Ishikawa (cell line): Measurements from ENCODE around the gene LRBA.

Experiments
- CEBPB ChIP-seq: IDR thresholded peaks from 2 replicates; pipeline ENCODE4 v1.6.1; 2012
- EGR1 ChIP-seq: IDR thresholded peaks from 2 replicates; pipeline ENCODE4 v1.6.1; 2012
- EP300 ChIP-seq: IDR thresholded peaks from 2 replicates; pipeline ENCODE4 v1.6.1; 2012; ENCODE audit warnings: borderline replicate concordance
- MAX ChIP-seq: IDR thresholded peaks from 2 replicates; pipeline ENCODE4 v1.6.1; 2012
- NFIC ChIP-seq: IDR thresholded peaks from 2 replicates; pipeline ENCODE4 v1.6.1; 2012
- RAD21 ChIP-seq: IDR thresholded peaks from 2 replicates; pipeline ENCODE4 v1.6.1; 2012; ENCODE audit warnings: low read depth
- REST ChIP-seq: IDR thresholded peaks from 2 replicates; pipeline ENCODE4 v1.6.1; 2012; ENCODE audit warnings: low read depth, mild to moderate bottlenecking
- TAF1 ChIP-seq: IDR thresholded peaks from 2 replicates; pipeline ENCODE4 v1.6.1; 2012; ENCODE audit warnings: low read depth, mild to moderate bottlenecking
- TCF12 ChIP-seq: IDR thresholded peaks from 2 replicates; pipeline ENCODE4 v1.6.1; 2012; ENCODE audit warnings: low read depth
- TEAD4 ChIP-seq: IDR thresholded peaks from 2 replicates; pipeline ENCODE4 v1.6.1; 2012
- USF1 ChIP-seq: IDR thresholded peaks from 2 replicates; pipeline ENCODE4 v1.6.1; 2012
- YY1 ChIP-seq: IDR thresholded peaks from 2 replicates; pipeline ENCODE4 v1.6.1; 2012; ENCODE audit warnings: low read depth
- ZBTB7A ChIP-seq: IDR thresholded peaks from 2 replicates; pipeline ENCODE4 v1.6.1; 2012; ENCODE audit warnings: low read depth

GRCh38 chr4:150495550-150495949 is 519.5 kb downstream of the LRBA start:
- no peak for TF ChIP-seq EP300
- TF ChIP-seq CEBPB = no peak
- no peak for TF ChIP-seq USF1
- no peak for TF ChIP-seq TCF12
- TF ChIP-seq RAD21 = no peak
- no peak for TF ChIP-seq REST
- no peak for TF ChIP-seq EGR1
- TF ChIP-seq NFIC = no peak
- TF ChIP-seq MAX = no peak
- no peak for TF ChIP-seq YY1
- no peak for TF ChIP-seq TAF1
- TF ChIP-seq ZBTB7A = no peak
- no peak for TF ChIP-seq TEAD4
